Brain pericyte (primary cell): ENCODE measurements around the gene CTIF.

ENCODE experiments used
- DNase-seq: peaks from one replicate; pipeline ENCODE4 v3.0.0-alpha.2; 2012; ENCODE audit warnings: low read depth, low spot score

CTIF gene

DNA sequence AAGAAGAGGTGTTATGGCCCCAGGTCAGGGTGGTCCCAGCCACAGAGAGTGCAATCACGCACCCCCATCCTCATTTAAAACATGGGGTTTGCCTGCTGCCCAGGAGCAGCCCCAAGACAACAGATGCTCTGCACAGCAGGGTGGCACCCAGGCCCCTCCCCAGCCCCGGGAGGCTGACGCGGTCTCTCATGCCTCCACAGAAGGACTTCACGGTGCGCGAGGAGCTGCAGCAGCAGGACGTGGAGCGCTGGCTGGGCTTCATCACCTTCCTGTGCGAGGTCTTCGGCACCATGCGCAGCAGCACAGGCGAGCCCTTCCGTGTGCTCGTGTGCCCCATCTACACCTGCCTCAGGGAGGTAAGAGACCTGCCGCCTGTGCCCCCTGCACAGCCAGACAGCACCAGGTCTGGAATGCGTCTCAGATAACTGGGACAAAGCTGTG is 278.2 kb downstream of the CTIF start:
- no peak for DNase-seq

DNA sequence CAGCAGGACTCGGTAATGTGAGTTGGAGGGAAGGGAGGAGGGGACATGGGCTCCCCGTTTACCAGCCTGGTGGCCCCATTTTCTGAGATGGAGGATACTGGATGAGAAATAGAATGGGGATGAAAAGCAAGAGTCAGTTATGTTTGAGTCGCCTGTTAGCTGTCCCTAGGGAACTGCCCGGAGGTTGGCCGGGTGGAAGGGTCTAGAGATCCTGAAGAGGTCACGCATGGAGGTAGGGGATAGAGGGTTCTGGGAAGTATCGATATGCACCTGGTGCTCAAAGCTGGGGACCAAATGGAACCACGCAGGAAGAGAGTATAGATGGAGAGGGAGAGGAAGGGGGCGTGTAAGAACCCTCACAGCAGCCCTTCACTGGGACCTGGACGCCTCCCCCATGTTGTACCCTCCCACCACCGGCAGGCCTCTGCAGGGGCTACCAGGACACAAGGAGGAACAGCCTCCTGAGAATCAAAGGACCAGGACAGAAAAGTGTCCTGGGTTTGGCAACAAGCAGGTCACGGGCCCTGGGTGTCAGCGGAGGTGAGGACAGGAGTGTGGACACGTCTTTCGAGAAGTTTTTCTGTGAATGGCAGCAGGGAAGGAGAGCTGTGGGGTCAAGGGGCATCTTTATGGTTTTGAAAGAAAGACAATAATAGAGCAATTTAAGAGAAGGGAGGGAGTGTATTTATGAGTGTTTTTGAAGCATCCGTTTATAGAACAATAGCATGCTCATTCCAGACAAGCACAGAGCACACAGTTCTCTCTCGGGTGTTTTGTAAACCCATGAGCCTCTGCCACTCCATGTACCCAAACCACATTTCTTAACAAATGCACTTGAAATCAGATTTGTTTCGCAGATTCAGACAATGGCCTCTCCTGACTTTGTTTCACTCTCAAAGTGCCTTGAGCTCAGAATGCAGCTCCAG is 279.8 kb downstream of the CTIF start:
- DNase-seq = no peak

GRCh38 chr18:48819276-48819675 is 280.4 kb downstream of the CTIF start:
- no peak for DNase-seq

GRCh38 chr18:48819781-48820482 is 281.1 kb downstream of the CTIF start:
- DNase-seq = no peak

DNA sequence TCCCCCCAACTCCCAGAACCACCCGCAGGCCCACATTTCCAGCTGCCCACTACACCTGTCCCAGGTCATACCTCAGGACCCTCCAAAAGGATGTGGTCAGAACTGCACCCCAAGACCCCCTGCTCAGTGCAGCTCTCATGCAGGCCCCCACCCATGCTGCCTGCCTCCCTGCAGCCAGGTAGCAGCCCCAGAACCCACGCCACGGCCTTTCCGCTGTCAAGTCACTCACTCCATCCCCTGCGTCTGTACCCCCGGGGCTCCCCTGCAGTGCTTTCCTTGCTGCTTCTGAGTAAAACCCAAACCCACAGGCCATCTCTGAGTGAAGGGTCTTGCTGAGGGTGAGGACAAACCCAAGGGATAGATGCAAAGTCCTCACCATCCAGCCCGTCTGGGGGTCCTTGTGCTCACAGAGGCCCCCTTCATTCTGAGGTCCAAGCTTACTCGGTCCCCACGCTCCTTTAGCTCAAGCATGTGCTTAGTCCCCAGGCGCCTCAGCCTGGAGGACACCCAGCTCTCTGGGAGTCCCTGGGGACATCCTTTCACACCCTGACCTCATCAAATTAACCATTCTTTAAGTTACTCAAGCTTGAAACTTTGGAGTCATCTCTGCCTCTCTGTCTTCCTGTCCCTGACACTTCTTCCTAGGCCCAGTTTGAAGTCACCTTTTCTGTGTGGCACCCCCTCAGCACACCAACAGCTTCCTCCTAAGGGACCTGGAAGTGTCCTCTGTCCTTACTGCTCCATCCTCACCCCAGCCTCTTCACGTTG is 281.8 kb downstream of the CTIF start:
- no peak for DNase-seq

DNA sequence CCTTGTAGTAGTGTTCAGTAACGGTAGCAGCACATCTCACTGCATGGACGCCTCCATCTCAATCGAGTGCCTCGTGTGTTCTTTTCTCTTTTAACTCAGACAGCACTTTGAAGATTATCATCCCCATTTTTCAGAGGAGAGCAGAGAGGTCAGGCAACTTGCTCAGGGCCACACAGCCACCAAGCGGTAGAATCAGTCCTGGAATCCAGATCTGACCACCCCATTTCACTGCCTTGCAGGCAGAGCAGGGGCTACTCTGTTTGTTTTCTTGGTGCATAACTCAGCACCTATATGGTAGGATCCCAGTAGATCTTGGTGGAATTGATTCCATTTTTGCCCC is 282.4 kb downstream of the CTIF start:
- DNase-seq = no peak

DNA sequence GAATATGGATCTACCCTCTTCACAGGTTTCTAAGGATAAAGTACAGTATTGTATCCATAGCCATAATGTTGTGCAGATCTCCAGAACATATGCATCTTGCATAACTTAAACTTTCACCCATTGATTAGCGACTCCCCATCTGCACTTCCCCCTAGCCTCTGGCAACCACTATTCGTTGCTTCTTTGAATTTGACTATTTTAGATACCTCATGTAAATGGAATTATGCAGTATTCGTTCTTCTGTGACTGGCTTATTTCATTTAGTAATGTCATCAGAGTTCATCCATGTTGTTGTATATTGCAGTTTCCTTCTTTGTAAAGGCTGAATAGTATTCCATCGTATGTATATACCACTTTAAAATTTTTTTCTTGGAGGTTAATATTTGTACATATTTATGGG is 283.0 kb downstream of the CTIF start:
- DNase-seq = no peak

DNA sequence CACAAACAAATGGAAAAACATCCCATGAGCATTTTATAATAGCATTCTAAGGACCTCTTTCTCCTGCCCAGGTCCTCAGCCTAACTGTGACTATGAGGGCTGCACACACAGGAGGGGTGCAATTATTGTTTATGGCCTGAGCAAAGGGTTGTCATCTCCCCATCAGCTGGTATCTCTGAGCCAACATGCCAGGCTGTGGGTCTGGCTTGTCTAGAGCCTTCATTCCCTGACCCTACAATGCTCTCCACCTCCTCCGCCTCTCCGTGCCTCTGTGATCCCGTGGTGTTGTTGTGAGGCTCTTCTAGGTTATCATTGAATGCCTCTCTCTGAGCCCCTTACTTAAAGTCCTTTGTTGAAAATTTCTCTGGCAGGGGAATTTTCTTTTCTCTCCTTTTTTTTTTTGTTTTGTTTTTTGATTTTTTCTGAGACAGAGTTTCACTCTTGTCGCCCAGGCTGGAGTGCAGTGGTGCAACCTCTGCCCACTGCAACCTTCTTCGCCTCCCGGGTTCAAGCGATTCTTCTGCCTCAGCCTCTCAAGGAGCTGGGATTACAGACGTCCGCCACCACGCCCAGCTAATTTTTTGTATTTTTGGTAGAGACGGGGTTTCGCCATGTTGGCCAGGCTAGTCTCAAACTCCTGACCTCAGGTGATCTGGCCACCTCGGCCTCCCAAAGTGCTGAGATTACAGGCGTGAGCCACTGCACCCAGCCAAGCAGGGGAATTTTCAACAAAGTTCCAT is 285.6 kb downstream of the CTIF start:
- no peak for DNase-seq

GRCh38 chr18:48825101-48825745 is 286.4 kb downstream of the CTIF start:
- DNase-seq = no peak

DNA sequence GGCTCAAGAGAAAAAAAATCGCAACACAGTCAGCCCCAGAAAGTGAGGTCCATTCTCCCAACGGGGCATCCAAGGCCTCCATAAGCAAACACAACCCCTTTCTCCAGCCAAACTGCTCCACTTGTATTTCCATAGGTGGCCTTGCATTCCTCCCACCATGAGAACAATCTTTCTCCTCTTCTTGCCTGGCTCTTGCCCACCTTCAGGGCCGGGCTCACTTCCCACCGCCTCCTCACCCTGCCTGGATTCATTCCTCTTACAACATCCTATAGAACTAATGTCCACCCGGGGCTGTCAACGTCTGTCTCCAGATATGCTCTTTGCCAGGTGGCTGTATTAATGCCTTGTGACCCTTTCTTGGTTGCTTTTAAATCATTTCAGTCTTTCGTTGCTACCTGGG is 287.4 kb downstream of the CTIF start:
- no peak for DNase-seq

DNA sequence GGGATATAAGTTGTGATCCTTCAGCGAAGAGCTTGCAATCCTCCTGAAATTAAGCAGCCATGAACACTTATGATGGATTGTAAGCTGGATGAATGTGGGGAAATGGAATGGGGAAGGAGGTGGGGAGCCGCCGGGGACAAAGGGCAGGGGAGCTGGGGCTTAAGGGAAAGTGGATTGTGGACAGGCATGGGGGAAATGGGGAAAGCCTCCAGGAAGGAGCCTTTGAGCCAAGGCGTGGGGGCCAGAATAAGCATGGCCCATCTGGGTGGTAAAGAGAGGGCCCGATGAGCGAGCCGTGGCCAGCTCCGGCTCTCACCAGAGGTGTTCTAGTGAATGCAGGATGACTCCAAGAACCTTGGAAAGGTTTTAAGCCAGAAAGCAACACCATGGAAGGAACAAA is 288.0 kb downstream of the CTIF start:
- no peak for DNase-seq

- DNase-seq = no peak
These were observed 288.7 kb downstream of the CTIF start for GRCh38 chr18:48827291-48828193.

- DNase-seq = no peak
These were observed 289.3 kb downstream of the CTIF start for GRCh38 chr18:48828194-48828545.

GRCh38 chr18:48828691-48829442 is 290.0 kb downstream of the CTIF start:
- no peak for DNase-seq

GRCh38 chr18:48829443-48830149 is 290.8 kb downstream of the CTIF start:
- no peak for DNase-seq

DNA sequence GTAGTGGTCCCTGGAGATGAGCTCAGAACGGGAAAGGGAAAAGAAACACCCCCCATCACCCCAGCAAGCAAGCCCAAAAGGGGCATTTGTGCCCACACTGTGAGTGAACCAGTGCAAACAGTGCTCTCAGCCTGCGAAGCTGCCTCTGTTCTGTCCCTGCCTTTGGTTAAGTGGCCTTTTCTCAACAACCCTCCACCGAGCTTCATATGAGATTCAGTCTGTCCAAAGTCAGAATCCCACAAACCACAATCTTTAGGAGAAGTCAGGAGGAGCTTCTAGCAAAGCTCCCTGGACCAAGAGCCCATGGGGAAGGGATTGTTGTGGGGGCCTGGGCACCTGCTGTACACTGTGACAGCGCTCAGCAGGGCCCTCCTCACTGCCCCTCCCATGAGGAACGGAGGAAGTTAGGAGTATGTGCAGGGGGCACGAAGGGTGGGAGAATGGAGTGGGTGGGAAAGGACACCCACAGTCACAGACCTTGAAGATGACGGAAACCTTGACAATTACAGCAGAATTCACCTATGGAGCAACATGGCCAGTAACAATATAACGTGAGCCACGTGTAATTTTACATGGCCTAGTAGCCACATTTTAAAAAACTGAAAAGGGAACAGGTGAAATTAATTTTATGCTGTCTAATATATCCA is 292.4 kb downstream of the CTIF start:
- no peak for DNase-seq

- no peak for DNase-seq
These were observed 293.0 kb downstream of the CTIF start for GRCh38 chr18:48831802-48832201.
